Measurements from ENCODE around the gene CYGB.

CYGB gene

GRCh38 chr17:76496464-76496863 lies 41.0 kb downstream of the CYGB start:
- ATAC-seq (ENCODE audit: insufficient read depth, low read depth) (no peak), DNase-seq (no peak)
- peaks cover 7% of the 10 kb centered on the region for H3K4me1 ChIP-seq (ENCODE audit: insufficient read depth, low read length)
- peaks cover 15% of the 10 kb centered on the region for H3K27me3 ChIP-seq (ENCODE audit: insufficient read depth, low read length, poor library complexity)
- TF ChIP-seq EZH2 (IDR thresholded peaks at IDR 0.05; ENCODE audit: borderline replicate concordance, low read depth, low read length, severe bottlenecking) = no peak
- no peak for TF ChIP-seq CTCF (IDR thresholded peaks at IDR 0.05; ENCODE audit: borderline replicate concordance, extremely low read depth, low read length, poor library complexity, severe bottlenecking)
- H3K9me3 ChIP-seq (ENCODE audit: insufficient read depth, low read length, severe bottlenecking) = no peaks in the 10 kb centered on the region
- H2AFZ ChIP-seq (ENCODE audit: low read depth, low read length) = no peak overlapping the region
- H3K4me3 ChIP-seq (ENCODE audit: low read depth in 1 of 2, low read length in 2 of 2) = no peak overlapping the region
- H4K20me1 ChIP-seq (ENCODE audit: insufficient read depth, low read length) = peaks cover 16% of the 10 kb centered on the region; the same call in 1 of the 2 replicates
- H3K36me3 ChIP-seq (ENCODE audit: insufficient read depth, low read length) = no peaks in the 10 kb centered on the region
- H3K79me2 ChIP-seq (ENCODE audit: insufficient read depth, low read length) = no peaks in the 10 kb centered on the region
- H3K4me2 ChIP-seq (ENCODE audit: insufficient read depth, low read length) = no peak overlapping the region
- H3K9ac ChIP-seq (ENCODE audit: low read depth, low read length) = no peak overlapping the region
- H3K27ac ChIP-seq (ENCODE audit: low read length) = no peak overlapping the region

- no peak overlapping the region for H3K27ac ChIP-seq (ENCODE audit: low read length)
- H4K20me1 ChIP-seq (ENCODE audit: insufficient read depth, low read length) = peaks cover 15% of the 10 kb centered on the region; the same call in 1 of the 2 replicates
- H3K79me2 ChIP-seq (ENCODE audit: insufficient read depth, low read length) = no peaks in the 10 kb centered on the region
- H3K36me3 ChIP-seq (ENCODE audit: insufficient read depth, low read length) = no peaks in the 10 kb centered on the region
- no peak overlapping the region for H2AFZ ChIP-seq (ENCODE audit: low read depth, low read length)
- H3K9me3 ChIP-seq (ENCODE audit: insufficient read depth, low read length, severe bottlenecking) = no peaks in the 10 kb centered on the region
- peaks cover 5% of the 10 kb centered on the region for H3K4me1 ChIP-seq (ENCODE audit: insufficient read depth, low read length)
- no peak for TF ChIP-seq EZH2 (IDR thresholded peaks at IDR 0.05; ENCODE audit: borderline replicate concordance, low read depth, low read length, severe bottlenecking)
- no peak for TF ChIP-seq CTCF (IDR thresholded peaks at IDR 0.05; ENCODE audit: borderline replicate concordance, extremely low read depth, low read length, poor library complexity, severe bottlenecking)
- no peak overlapping the region for H3K9ac ChIP-seq (ENCODE audit: low read depth, low read length)
- H3K4me3 ChIP-seq (ENCODE audit: low read depth in 1 of 2, low read length in 2 of 2) = no peak overlapping the region
- H3K4me2 ChIP-seq (ENCODE audit: insufficient read depth, low read length) = no peak overlapping the region
- no peak for ATAC-seq (ENCODE audit: insufficient read depth, low read depth)
- DNase-seq = no peak
- H3K27me3 ChIP-seq (ENCODE audit: insufficient read depth, low read length, poor library complexity) = peaks cover 11% of the 10 kb centered on the region
These were observed 41.7 kb downstream of the CYGB start for GRCh38 chr17:76495663-76496400.

- ATAC-seq (ENCODE audit: insufficient read depth, low read depth) (peak; percentile 18; the same call in 1 of the 3 replicates), DNase-seq (peak; percentile 26)
- Histone ChIP-seq H3K27ac (ENCODE audit: low read length) (no peak overlapping the region), H3K36me3 (ENCODE audit: insufficient read depth, low read length) (no peaks in the 10 kb centered on the region), H3K4me2 (ENCODE audit: insufficient read depth, low read length) (no peak overlapping the region), H3K4me3 (ENCODE audit: low read depth in 1 of 2, low read length in 2 of 2) (no peak overlapping the region), H3K4me1 (ENCODE audit: insufficient read depth, low read length) (peaks cover 5% of the 10 kb centered on the region), H2AFZ (ENCODE audit: low read depth, low read length) (no peak overlapping the region), H3K9me3 (ENCODE audit: insufficient read depth, low read length, severe bottlenecking) (no peaks in the 10 kb centered on the region), H3K9ac (ENCODE audit: low read depth, low read length) (no peak overlapping the region), H3K79me2 (ENCODE audit: insufficient read depth, low read length) (no peaks in the 10 kb centered on the region), H3K27me3 (ENCODE audit: insufficient read depth, low read length, poor library complexity) (peaks cover 4% of the 10 kb centered on the region), H4K20me1 (ENCODE audit: insufficient read depth, low read length) (peaks cover 5% of the 10 kb centered on the region; the same call in 1 of the 2 replicates)
- TF ChIP-seq CTCF (IDR thresholded peaks at IDR 0.05; ENCODE audit: borderline replicate concordance, extremely low read depth, low read length, poor library complexity, severe bottlenecking) (no peak), EZH2 (IDR thresholded peaks at IDR 0.05; ENCODE audit: borderline replicate concordance, low read depth, low read length, severe bottlenecking) (no peak)
These were observed 43.9 kb downstream of the CYGB start for GRCh38 chr17:76493505-76494167.

Data from DND-41 (cell line).